Adipocyte (in vitro differentiated cells): Measurements from ENCODE around the gene FBXW4.

ENCODE experiments used
- DNase-seq: peaks from one replicate; pipeline ENCODE4 v3.0.0-alpha.2; 2015; ENCODE audit warnings: low read depth
- H3K27me3 ChIP-seq: replicated peaks from 2 replicates; pipeline ENCODE4 v1.7.0; 2013; ENCODE audit warnings: mild to moderate bottlenecking, low read length, moderate library complexity; ENCODE audit not compliant: control insufficient read depth, insufficient read depth
- H3K36me3 ChIP-seq: 2 replicates; pipeline ENCODE4 v1.7.0; 2013; ENCODE audit warnings: low read length, mild to moderate bottlenecking, moderate library complexity; ENCODE audit not compliant: control insufficient read depth, insufficient read depth, severe bottlenecking
- H3K4me1 ChIP-seq: 2 replicates; pipeline ENCODE4 v1.7.0; 2013; ENCODE audit warnings: mild to moderate bottlenecking, low read length, moderate library complexity; ENCODE audit not compliant: control insufficient read depth, insufficient read depth
- H3K4me3 ChIP-seq: 2 replicates; pipeline ENCODE4 v1.7.0; 2013; ENCODE audit warnings: mild to moderate bottlenecking, low read length, moderate library complexity
- H3K9ac ChIP-seq: 2 replicates; pipeline ENCODE4 v1.7.0; 2013; ENCODE audit warnings: mild to moderate bottlenecking, low read length, moderate library complexity
- H3K9me3 ChIP-seq: 2 replicates; pipeline ENCODE4 v1.7.0; 2013; ENCODE audit warnings: mild to moderate bottlenecking, low read length, moderate library complexity; ENCODE audit not compliant: control insufficient read depth

FBXW4 gene, protein sequence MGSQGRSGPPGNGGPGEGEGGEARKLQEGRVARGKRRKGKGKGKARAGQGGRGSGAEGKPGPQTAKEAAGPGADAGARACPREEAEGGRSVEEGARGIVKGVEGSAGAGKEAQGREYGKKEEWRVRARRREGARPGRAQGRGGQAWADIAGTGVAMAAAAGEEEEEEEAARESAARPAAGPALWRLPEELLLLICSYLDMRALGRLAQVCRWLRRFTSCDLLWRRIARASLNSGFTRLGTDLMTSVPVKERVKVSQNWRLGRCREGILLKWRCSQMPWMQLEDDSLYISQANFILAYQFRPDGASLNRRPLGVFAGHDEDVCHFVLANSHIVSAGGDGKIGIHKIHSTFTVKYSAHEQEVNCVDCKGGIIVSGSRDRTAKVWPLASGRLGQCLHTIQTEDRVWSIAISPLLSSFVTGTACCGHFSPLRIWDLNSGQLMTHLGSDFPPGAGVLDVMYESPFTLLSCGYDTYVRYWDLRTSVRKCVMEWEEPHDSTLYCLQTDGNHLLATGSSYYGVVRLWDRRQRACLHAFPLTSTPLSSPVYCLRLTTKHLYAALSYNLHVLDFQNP

DNA sequence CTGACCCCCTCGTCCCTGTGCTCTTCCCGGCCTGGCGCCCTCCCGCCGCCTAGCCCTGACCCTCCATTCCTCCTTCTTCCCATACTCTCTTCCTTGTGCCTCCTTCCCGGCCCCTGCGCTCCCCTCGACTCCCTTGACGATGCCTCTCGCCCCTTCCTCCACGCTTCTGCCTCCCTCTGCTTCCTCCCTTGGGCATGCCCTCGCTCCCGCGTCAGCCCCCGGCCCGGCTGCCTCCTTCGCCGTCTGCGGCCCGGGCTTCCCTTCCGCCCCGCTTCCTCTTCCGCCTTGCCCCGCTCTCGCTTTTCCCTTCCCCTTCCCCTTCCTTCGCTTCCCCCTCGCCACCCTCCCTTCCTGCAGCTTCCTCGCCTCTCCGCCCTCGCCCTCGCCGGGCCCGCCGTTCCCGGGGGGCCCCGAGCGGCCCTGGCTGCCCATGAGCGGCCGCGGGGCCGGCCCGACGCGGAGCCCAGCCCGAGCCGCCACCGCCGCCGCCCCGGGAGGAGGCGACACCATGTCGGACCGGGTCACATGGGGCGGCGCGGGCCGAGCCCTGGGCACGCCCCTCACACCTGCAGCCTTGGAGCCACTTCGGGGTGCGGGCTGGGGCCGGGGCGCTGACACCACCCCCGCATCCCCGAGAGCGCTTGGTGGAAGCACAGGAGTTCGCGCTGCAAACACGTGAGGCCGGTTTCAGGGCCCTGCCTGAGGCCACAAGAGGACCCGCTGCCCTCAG, at the start of gene FBXW4:
TSS of gene FBXW4 (minus strand) at position 497 of the 730 bp plus-strand sequence. CDS start at position 432, 65 bp downstream.
- no peaks in the 10 kb centered on the region for H3K27me3 ChIP-seq
- peak within 1 kb of the TSS; percentile 99 for H3K9ac ChIP-seq
- H3K36me3 ChIP-seq: no peaks in the 10 kb centered on the region
- peaks cover 33% of the 10 kb centered on the region for H3K4me1 ChIP-seq
- peak; percentile 75 for DNase-seq
- H3K9me3 ChIP-seq: no peaks in the 10 kb centered on the region
- H3K4me3 ChIP-seq: peak within 1 kb of the TSS; percentile 86

- no peaks in the 10 kb centered on the region for H3K4me1 ChIP-seq
- H3K36me3 ChIP-seq: no peaks in the 10 kb centered on the region
- no peak overlapping the region for H3K4me3 ChIP-seq
- H3K9ac ChIP-seq: no peak overlapping the region
- H3K27me3 ChIP-seq: peaks cover 38% of the 10 kb centered on the region
- DNase-seq: no peak
- H3K9me3 ChIP-seq: no peaks in the 10 kb centered on the region
These were observed 49.3 kb upstream of the FBXW4 start for GRCh38 chr10:101744267-101744666.

DNA sequence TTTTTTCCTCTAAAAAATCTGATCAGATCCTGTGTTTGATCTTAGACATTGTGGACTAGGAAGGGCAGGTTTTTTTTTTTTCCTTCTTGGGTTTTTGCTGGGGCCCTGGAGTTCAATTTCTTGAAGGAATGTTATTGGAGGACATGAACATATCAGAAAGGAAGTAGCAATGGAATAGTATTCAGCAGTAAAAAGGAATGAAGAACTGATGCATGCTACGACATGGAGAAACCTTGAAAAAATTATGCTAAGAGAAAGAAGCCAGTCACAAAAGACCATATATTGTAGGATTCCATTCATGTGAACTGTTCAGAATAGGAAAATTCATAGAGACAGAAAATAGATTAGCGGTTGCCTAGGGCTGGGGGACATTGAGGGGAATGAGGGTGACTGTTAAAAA, 47.0 kb upstream of the FBXW4 start:
- Histone ChIP-seq H3K4me1 (no peaks in the 10 kb centered on the region), H3K4me3 (no peak overlapping the region), H3K9me3 (no peaks in the 10 kb centered on the region), H3K9ac (no peak overlapping the region), H3K27me3 (peaks cover 33% of the 10 kb centered on the region), H3K36me3 (no peaks in the 10 kb centered on the region)
- no peak for DNase-seq

DNA sequence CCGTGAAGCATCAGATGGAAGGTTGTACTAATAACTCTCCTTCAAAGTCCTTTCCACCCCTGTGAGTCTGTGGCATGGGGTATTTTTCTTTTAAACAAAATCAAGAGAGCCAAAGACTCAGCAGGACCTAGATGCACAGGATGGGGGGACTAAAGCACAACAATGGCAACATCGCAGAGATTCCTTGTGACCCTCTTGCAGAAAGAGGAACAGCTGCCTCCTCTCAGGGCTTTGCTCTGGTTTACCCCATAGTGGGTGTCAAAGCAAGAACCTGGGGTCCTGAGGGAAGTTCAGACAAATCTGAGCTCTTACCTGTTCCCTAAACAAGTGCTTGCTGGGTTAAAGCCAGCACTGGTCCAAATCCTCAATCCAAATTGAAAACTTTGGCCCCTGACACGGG, 41.7 kb upstream of the FBXW4 start:
- peaks cover 33% of the 10 kb centered on the region for H3K27me3 ChIP-seq

GRCh38 chr10:101732096-101732495, 37.1 kb upstream of the FBXW4 start:
- H3K4me1 ChIP-seq: no peaks in the 10 kb centered on the region
- H3K27me3 ChIP-seq: peaks cover 22% of the 10 kb centered on the region
- no peaks in the 10 kb centered on the region for H3K36me3 ChIP-seq
- H3K9ac ChIP-seq: no peak overlapping the region
- no peaks in the 10 kb centered on the region for H3K9me3 ChIP-seq
- DNase-seq: no peak
- H3K4me3 ChIP-seq: no peak overlapping the region

More for the DNA sequence above, 41.7 kb upstream of the FBXW4 start:
- no peaks in the 10 kb centered on the region for H3K9me3 ChIP-seq
- H3K9ac ChIP-seq: no peak overlapping the region
- H3K4me3 ChIP-seq: no peak overlapping the region
- no peaks in the 10 kb centered on the region for H3K4me1 ChIP-seq
- no peak for DNase-seq
- no peaks in the 10 kb centered on the region for H3K36me3 ChIP-seq

GRCh38 chr10:101726115-101726387, 31.1 kb upstream of the FBXW4 start:
- no peaks in the 10 kb centered on the region for H3K9me3 ChIP-seq
- no peak overlapping the region for H3K4me3 ChIP-seq
- no peaks in the 10 kb centered on the region for H3K36me3 ChIP-seq
- no peaks in the 10 kb centered on the region for H3K4me1 ChIP-seq
- H3K9ac ChIP-seq: no peak overlapping the region
- H3K27me3 ChIP-seq: peaks cover 37% of the 10 kb centered on the region
- DNase-seq: no peak

- Histone ChIP-seq H3K9me3 (no peaks in the 10 kb centered on the region), H3K27me3 (peaks cover 42% of the 10 kb centered on the region), H3K9ac (no peak overlapping the region), H3K4me1 (no peaks in the 10 kb centered on the region), H3K36me3 (no peaks in the 10 kb centered on the region), H3K4me3 (no peak overlapping the region)
- DNase-seq: no peak
These were observed 30.5 kb upstream of the FBXW4 start for GRCh38 chr10:101725296-101726114.

DNA sequence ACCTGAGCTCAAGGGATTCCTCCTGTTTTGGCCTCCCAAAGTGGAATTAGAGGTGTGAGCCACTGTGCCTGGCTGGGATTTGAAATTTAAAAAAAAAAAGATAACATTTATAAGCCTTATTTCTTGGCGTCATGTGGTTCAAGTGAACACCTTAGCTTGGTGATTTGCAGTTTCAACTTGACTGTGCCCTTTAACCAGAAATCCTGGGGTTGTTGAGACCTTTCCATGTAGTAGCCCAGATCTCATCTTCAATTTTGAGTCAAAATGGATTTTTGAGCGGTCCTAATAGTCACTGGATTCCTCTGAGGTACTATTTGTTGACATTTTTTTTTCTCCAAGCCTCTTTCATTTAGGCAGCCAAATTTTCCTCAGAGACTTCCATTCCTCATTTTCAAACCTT, 29.5 kb upstream of the FBXW4 start:
- no peak for DNase-seq
- H3K4me1 ChIP-seq: no peaks in the 10 kb centered on the region
- no peak overlapping the region for H3K9ac ChIP-seq
- no peak overlapping the region for H3K4me3 ChIP-seq
- H3K27me3 ChIP-seq: peaks cover 48% of the 10 kb centered on the region
- no peaks in the 10 kb centered on the region for H3K9me3 ChIP-seq
- H3K36me3 ChIP-seq: no peaks in the 10 kb centered on the region

- H3K4me1 ChIP-seq: peaks cover 3% of the 10 kb centered on the region
- no peak for DNase-seq
- H3K4me3 ChIP-seq: no peak overlapping the region
- no peaks in the 10 kb centered on the region for H3K9me3 ChIP-seq
- peaks cover 50% of the 10 kb centered on the region for H3K27me3 ChIP-seq
- H3K36me3 ChIP-seq: no peaks in the 10 kb centered on the region
- no peak overlapping the region for H3K9ac ChIP-seq
These were observed 28.2 kb upstream of the FBXW4 start for GRCh38 chr10:101723176-101723575.

- no peak overlapping the region for H3K4me3 ChIP-seq
- H3K36me3 ChIP-seq: no peaks in the 10 kb centered on the region
- H3K9me3 ChIP-seq: no peaks in the 10 kb centered on the region
- DNase-seq: no peak
- peaks cover 41% of the 10 kb centered on the region for H3K27me3 ChIP-seq
- H3K9ac ChIP-seq: no peak overlapping the region
- peaks cover 3% of the 10 kb centered on the region for H3K4me1 ChIP-seq
These were observed 26.8 kb upstream of the FBXW4 start for GRCh38 chr10:101721806-101722205.
